HepG2 (cell line): ENCODE results near the gene ZNF644. TPM values are rescaled to one million over a fixed set of nuclear protein-coding genes. Genes with fewer than 3 reads are reported as not detected.

Source experiments
- GABPA ChIP-seq, 2 experiments: IDR thresholded peaks; 2 replicates each; pipeline ENCODE4 v1.6.1; 2011 to 2016; ENCODE audit warnings: low read depth in 2 of 2, low read length in 1 of 2, missing biosample characterization in 1 of 2, missing genetic modification characterization in 1 of 2
- KLF16 ChIP-seq, 2 experiments: sonication (generic) in 1 of 2; formaldehyde crosslinking in 1 of 2; IDR thresholded peaks; 2 replicates each; pipeline versions ENCODE4 v1.6.1 to v1.8.0; 2016 to 2023; ENCODE audit warnings: missing genetic modification reagents in 2 of 2, missing compliant biosample characterization in 1 of 2
- NR2F2 ChIP-seq: IDR thresholded peaks from 2 replicates; pipeline ENCODE4 v1.6.1; 2012; ENCODE audit warnings: low read depth, inconsistent platforms, borderline replicate concordance
- ZNF180 ChIP-seq: sonication (generic); formaldehyde crosslinking; IDR thresholded peaks from 2 replicates; pipeline ENCODE4 v1.4.0; 2020; ENCODE audit warnings: low read depth, missing genetic modification reagents, borderline replicate concordance
- ZNF496 ChIP-seq: sonication (generic); formaldehyde crosslinking; IDR thresholded peaks from 2 replicates; pipeline ENCODE4 v1.8.1; 2023; ENCODE audit warnings: mild to moderate bottlenecking, moderate library complexity, missing genetic modification reagents; ENCODE audit not compliant: insufficient replicate concordance
- polyA plus RNA-seq, 8 experiments: library from polyadenylated mRNA; depleted of rRNA in 3 of 8; stranded (reverse) in 7 of 8; unstranded in 1 of 8; fragments of >200 nt; fragmentation: Illumina TruSeq in 4 of 8; extraction: Trizol in 4 of 8; gene quantifications; 2 replicates each; pipeline versions ENCODE4 v1.2.1 to v1.2.3, GENCODE V29; 2011 to 2016; ENCODE audit warnings: low read depth in 4 of 8, missing spikeins in 1 of 8, mixed read lengths in 1 of 8; ENCODE audit not compliant: insufficient read depth in 1 of 8
- total RNA-seq, 5 experiments: library from RNA; depleted of rRNA; stranded (reverse); fragments of >200 nt; fragmentation: Illumina TruSeq; extraction: Trizol; gene quantifications; 2 replicates each; pipeline ENCODE4 v1.2.3, GENCODE V29; 2016; ENCODE audit warnings: low read depth in 1 of 5
- TF ChIP-seq, protein P1 (sequence below): sonication (generic); formaldehyde crosslinking; IDR thresholded peaks from 2 replicates; pipeline ENCODE4 v1.8.0; 2022; ENCODE audit warnings: missing genetic modification reagents, mild to moderate bottlenecking, moderate library complexity, borderline replicate concordance
- TF ChIP-seq, protein P2 (sequence below): sonication (generic); formaldehyde crosslinking; IDR thresholded peaks from 2 replicates; pipeline ENCODE4 v1.4.0; 2020; ENCODE audit warnings: mild to moderate bottlenecking, missing genetic modification reagents
- TF ChIP-seq, protein P3 (sequence below): sonication (generic); formaldehyde crosslinking; IDR thresholded peaks from 2 replicates; pipeline ENCODE4 v1.5.1; 2020; ENCODE audit warnings: mild to moderate bottlenecking, missing genetic modification reagents, borderline replicate concordance

The ZNF644 gene
- total and polyA plus RNA-seq, 2 of the 13 experiments (the other 11 are each of a cell fraction or from before 2014, with no cell fraction given): 17.7 to 51.7 TPM

DNA sequence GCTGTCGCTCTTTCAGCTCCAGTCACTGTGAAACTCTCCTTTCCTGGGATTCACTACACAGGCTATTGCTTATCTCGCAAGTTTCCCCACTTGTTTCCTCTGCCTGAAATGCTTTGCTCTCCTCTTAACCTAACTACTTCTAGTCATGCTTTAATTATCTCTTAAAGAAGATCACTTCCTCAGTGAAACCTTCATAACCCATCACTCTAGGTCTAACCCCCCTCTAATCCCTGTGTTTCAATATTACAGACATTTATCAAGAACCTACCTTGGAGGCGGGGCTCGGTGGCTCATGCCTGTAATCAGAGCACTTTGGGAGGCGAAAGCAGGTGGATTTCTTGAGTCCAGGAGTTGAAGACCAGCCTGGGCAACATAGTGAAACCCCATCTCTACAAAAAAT is 16.7 kb upstream of the ZNF644 start (continued):
- TF ChIP-seq, protein P1, sequence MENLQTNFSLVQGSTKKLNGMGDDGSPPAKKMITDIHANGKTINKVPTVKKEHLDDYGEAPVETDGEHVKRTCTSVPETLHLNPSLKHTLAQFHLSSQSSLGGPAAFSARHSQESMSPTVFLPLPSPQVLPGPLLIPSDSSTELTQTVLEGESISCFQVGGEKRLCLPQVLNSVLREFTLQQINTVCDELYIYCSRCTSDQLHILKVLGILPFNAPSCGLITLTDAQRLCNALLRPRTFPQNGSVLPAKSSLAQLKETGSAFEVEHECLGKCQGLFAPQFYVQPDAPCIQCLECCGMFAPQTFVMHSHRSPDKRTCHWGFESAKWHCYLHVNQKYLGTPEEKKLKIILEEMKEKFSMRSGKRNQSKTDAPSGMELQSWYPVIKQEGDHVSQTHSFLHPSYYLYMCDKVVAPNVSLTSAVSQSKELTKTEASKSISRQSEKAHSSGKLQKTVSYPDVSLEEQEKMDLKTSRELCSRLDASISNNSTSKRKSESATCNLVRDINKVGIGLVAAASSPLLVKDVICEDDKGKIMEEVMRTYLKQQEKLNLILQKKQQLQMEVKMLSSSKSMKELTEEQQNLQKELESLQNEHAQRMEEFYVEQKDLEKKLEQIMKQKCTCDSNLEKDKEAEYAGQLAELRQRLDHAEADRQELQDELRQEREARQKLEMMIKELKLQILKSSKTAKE (CRISPR knock-in tag): no peak
- TF ChIP-seq GABPA (IDR thresholded peaks at IDR 0.05; ENCODE audit: low read depth, low read length): no peak
- TF ChIP-seq GABPA (CRISPR knock-in tag; IDR thresholded peaks at IDR 0.05; ENCODE audit: low read depth): no peak
- no peak for TF ChIP-seq ZNF496
- no peak for TF ChIP-seq NR2F2
- TF ChIP-seq KLF16 (CRISPR knock-in tag; IDR thresholded peaks at IDR 0.05): no peak
- TF ChIP-seq, protein P2, sequence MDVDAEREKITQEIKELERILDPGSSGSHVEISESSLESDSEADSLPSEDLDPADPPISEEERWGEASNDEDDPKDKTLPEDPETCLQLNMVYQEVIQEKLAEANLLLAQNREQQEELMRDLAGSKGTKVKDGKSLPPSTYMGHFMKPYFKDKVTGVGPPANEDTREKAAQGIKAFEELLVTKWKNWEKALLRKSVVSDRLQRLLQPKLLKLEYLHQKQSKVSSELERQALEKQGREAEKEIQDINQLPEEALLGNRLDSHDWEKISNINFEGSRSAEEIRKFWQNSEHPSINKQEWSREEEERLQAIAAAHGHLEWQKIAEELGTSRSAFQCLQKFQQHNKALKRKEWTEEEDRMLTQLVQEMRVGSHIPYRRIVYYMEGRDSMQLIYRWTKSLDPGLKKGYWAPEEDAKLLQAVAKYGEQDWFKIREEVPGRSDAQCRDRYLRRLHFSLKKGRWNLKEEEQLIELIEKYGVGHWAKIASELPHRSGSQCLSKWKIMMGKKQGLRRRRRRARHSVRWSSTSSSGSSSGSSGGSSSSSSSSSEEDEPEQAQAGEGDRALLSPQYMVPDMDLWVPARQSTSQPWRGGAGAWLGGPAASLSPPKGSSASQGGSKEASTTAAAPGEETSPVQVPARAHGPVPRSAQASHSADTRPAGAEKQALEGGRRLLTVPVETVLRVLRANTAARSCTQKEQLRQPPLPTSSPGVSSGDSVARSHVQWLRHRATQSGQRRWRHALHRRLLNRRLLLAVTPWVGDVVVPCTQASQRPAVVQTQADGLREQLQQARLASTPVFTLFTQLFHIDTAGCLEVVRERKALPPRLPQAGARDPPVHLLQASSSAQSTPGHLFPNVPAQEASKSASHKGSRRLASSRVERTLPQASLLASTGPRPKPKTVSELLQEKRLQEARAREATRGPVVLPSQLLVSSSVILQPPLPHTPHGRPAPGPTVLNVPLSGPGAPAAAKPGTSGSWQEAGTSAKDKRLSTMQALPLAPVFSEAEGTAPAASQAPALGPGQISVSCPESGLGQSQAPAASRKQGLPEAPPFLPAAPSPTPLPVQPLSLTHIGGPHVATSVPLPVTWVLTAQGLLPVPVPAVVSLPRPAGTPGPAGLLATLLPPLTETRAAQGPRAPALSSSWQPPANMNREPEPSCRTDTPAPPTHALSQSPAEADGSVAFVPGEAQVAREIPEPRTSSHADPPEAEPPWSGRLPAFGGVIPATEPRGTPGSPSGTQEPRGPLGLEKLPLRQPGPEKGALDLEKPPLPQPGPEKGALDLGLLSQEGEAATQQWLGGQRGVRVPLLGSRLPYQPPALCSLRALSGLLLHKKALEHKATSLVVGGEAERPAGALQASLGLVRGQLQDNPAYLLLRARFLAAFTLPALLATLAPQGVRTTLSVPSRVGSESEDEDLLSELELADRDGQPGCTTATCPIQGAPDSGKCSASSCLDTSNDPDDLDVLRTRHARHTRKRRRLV (CRISPR knock-in tag): no peak
- TF ChIP-seq, protein P3, sequence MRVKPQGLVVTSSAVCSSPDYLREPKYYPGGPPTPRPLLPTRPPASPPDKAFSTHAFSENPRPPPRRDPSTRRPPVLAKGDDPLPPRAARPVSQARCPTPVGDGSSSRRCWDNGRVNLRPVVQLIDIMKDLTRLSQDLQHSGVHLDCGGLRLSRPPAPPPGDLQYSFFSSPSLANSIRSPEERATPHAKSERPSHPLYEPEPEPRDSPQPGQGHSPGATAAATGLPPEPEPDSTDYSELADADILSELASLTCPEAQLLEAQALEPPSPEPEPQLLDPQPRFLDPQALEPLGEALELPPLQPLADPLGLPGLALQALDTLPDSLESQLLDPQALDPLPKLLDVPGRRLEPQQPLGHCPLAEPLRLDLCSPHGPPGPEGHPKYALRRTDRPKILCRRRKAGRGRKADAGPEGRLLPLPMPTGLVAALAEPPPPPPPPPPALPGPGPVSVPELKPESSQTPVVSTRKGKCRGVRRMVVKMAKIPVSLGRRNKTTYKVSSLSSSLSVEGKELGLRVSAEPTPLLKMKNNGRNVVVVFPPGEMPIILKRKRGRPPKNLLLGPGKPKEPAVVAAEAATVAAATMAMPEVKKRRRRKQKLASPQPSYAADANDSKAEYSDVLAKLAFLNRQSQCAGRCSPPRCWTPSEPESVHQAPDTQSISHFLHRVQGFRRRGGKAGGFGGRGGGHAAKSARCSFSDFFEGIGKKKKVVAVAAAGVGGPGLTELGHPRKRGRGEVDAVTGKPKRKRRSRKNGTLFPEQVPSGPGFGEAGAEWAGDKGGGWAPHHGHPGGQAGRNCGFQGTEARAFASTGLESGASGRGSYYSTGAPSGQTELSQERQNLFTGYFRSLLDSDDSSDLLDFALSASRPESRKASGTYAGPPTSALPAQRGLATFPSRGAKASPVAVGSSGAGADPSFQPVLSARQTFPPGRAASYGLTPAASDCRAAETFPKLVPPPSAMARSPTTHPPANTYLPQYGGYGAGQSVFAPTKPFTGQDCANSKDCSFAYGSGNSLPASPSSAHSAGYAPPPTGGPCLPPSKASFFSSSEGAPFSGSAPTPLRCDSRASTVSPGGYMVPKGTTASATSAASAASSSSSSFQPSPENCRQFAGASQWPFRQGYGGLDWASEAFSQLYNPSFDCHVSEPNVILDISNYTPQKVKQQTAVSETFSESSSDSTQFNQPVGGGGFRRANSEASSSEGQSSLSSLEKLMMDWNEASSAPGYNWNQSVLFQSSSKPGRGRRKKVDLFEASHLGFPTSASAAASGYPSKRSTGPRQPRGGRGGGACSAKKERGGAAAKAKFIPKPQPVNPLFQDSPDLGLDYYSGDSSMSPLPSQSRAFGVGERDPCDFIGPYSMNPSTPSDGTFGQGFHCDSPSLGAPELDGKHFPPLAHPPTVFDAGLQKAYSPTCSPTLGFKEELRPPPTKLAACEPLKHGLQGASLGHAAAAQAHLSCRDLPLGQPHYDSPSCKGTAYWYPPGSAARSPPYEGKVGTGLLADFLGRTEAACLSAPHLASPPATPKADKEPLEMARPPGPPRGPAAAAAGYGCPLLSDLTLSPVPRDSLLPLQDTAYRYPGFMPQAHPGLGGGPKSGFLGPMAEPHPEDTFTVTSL (CRISPR knock-in tag): no peak
- TF ChIP-seq ZNF180 (CRISPR knock-in tag): no peak
